GM12891 (cell line): Measurements from ENCODE around the gene CDH23.

Experiments
- DNase-seq: peaks from one replicate; pipeline ENCODE4 v3.0.0; 2011; ENCODE audit warnings: low spot score; ENCODE audit not compliant: insufficient read length
- FAIRE-seq: peaks from 2 replicates; lab custom pipeline; 2011; peaks lifted over from hg19 to GRCh38; lab: Jason Lieb, UNC
- PAX5 ChIP-seq: IDR thresholded peaks from 2 replicates; pipeline ENCODE4 v1.6.1; 2011; ENCODE audit warnings: low read length, moderate library complexity, mild to moderate bottlenecking; ENCODE audit not compliant: insufficient read depth, severe bottlenecking
- POLR2A ChIP-seq: IDR thresholded peaks from 2 replicates; pipeline ENCODE4 v1.6.1; 2011; ENCODE audit warnings: low read depth, low read length, control low read depth
- POLR2AphosphoS5 ChIP-seq: IDR thresholded peaks from 2 replicates; pipeline ENCODE4 v1.6.1; 2011; ENCODE audit warnings: low read depth, low read length, control low read depth
- POU2F2 ChIP-seq: IDR thresholded peaks from 2 replicates; pipeline ENCODE4 v1.6.1; 2011; ENCODE audit warnings: low read depth, mild to moderate bottlenecking, control low read depth, low read length, moderate library complexity
- SPI1 ChIP-seq: IDR thresholded peaks from 2 replicates; pipeline ENCODE4 v1.6.1; 2011; ENCODE audit warnings: low read depth, low read length, control low read depth
- TAF1 ChIP-seq: IDR thresholded peaks from 2 replicates; pipeline ENCODE4 v1.6.1; 2011; ENCODE audit warnings: low read depth, low read length, control low read depth

The CDH23 gene

DNA sequence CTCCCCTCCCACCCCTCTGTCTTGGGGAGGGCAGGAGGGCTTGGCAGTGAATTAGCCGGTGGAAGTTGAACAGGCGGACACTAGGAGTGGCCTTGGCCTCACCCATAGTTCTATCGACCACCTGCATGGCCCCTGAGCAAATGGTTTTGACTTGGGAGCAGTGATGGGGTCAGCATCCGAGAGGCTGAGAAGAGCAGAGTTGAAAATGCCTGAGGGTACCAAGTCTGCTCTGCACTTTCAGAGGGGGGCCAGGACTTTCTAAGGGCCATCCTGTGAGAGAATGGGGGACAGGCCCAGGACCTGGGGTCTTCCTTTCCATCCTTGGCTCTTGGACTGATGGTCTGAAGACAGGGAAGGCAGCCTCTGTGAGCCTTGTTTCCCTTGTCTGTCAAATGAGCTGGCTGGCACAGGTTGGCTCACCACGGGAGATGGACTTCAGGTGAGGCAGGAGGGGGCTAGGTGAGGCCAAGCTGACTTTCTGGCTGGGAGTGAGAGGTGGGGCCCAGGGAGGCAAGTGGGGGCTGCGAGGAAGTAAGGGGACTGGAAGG lies 29.4 kb downstream of the CDH23 start:
- TF ChIP-seq POLR2AphosphoS5 (no peak), POU2F2 (no peak), SPI1 (no peak), POLR2A (no peak), PAX5 (no peak), TAF1 (no peak)
- no peak for FAIRE-seq

GRCh38 chr10:71427246-71427645 lies 30.5 kb downstream of the CDH23 start:
- FAIRE-seq (no peak), DNase-seq (no peak)
- TF ChIP-seq POLR2AphosphoS5 (no peak), PAX5 (no peak), TAF1 (no peak), SPI1 (no peak), POU2F2 (no peak)

More for the DNA sequence above, 29.4 kb downstream of the CDH23 start:
- DNase-seq = no peak

DNA sequence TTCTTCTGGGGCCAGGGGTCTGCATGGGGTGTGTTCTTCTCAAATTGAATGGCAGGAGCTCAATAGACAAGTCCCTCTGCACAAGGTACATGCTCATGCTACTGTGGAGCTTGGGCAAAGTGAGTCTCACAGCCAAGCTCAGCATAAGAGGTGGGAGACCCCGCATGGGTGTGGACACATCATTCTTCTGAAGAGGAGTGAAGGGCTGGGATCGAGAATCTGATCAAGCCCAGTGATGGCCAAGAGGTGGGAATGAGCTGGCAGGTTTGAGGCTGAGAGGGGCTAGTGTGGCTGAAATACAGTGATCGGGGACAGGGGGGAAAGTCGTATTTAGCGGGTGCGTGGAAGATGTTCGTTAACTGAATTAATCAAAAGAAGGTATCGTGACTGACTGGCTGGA lies 32.6 kb downstream of the CDH23 start:
- DNase-seq = no peak
- no peak for FAIRE-seq
- TF ChIP-seq POLR2A = no peak
- no peak for TF ChIP-seq POU2F2
- TF ChIP-seq POLR2AphosphoS5 = no peak
- TF ChIP-seq TAF1 = no peak
- no peak for TF ChIP-seq SPI1
- no peak for TF ChIP-seq PAX5

DNA sequence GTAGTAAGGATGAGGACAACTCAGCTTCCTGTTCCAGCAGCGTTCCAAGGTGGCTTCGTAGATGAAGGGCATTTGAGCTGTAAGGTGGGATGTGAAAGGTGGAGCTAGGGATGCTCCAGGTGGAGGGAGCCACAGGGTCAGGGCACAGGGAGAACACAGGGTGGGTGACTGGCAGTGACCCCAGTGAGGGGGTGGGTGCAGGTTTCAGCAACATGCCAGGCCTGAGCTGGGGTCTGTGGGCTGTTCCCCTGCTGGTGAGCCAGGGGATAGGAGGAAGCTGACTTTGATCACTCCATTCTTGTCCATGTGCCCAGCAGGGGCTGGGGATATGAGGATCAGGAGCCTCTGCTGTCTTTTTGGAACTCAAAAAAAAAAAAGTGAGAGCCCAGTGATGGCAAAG lies 33.2 kb downstream of the CDH23 start:
- FAIRE-seq = no peak
- TF ChIP-seq POLR2AphosphoS5 (no peak), TAF1 (no peak), POU2F2 (no peak), SPI1 (no peak), POLR2A (no peak), PAX5 (no peak)
- no peak for DNase-seq

- FAIRE-seq (no peak), DNase-seq (no peak)
- TF ChIP-seq SPI1 (no peak), PAX5 (no peak), POU2F2 (no peak), TAF1 (no peak), POLR2A (no peak), POLR2AphosphoS5 (no peak)
These were observed 34.8 kb downstream of the CDH23 start for GRCh38 chr10:71431239-71432100.

DNA sequence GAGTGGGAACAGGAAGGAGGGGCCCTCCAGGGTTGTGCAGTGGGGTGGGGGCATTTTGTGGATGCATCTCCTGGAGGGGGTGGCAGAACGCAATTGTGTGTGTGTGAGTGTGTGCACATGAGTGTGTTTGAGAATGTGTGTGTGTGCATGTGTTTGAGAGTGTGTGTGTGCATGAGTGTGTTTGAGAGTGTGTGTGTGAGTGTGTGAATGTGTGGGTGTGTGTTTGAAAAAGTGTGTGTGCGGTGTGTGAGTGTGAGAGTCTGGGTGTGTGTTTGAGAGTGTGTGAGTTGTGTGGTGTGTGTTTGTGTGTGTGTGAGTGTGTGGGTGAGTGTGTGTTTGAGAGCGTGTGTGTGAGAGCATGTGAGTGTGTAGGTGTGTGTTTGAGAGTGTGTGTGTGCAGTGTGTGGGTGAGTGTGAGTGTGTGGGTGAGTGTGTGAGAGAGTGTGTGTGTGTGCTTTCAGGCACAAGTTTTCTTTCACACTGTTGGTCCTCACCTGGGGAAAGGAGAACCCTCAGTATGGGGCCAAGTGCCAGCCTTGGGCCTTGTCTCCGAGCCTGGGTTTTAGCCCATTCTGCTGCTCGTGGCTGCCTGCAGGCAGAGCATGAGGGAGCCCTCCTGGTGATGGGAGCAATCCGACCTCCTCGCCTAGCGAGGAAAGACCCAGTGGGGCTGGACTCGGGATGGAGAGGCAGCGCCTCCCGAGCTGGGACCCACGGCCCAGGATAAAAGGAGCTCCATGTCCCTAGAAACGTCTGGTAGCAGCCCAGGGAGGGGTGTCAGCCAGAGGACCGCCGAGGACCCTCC lies 35.6 kb downstream of the CDH23 start:
- DNase-seq (no peak), FAIRE-seq (no peak)
- TF ChIP-seq POU2F2 = no peak
- TF ChIP-seq TAF1 = no peak
- TF ChIP-seq PAX5 = no peak
- TF ChIP-seq SPI1 = no peak
- no peak for TF ChIP-seq POLR2A
- no peak for TF ChIP-seq POLR2AphosphoS5

GRCh38 chr10:71432956-71433767 lies 36.4 kb downstream of the CDH23 start:
- TF ChIP-seq PAX5 = no peak
- no peak for TF ChIP-seq POLR2AphosphoS5
- TF ChIP-seq POU2F2 = no peak
- TF ChIP-seq SPI1 = no peak
- no peak for TF ChIP-seq POLR2A
- no peak for TF ChIP-seq TAF1
- no peak for DNase-seq
- FAIRE-seq = no peak
